ENCODE data around the gene RNF215.

RNF215 gene

DNA sequence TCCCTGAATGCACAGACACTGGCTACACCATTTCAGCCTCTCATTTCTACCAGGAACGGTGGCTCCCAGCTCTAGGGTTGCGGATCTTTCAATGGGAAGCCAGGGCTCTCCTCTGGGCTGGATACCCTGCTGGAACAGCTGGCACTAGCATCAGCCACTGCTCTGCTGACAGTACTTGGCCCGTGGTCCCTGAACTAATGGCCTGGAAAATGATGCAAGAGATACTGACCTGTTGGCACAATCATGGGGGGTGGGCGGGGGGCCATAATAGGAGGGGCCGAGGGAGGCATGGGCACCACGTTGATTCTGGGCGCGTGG lies 49.8 kb downstream of the RNF215 start:
- in situ Hi-C loops (cut with HindIII; ENCODE audit: low pct_unique_long_range_greater_than_20kb, low sequenced_read_pairs), result no loop called here
- DNase-seq (ENCODE audit: low read depth in 1 of 2, low spot score in 1 of 2), result no peak
- TF ChIP-seq JUND (IDR thresholded peaks at IDR 0.05; ENCODE audit: low read depth), result no peak

DNA sequence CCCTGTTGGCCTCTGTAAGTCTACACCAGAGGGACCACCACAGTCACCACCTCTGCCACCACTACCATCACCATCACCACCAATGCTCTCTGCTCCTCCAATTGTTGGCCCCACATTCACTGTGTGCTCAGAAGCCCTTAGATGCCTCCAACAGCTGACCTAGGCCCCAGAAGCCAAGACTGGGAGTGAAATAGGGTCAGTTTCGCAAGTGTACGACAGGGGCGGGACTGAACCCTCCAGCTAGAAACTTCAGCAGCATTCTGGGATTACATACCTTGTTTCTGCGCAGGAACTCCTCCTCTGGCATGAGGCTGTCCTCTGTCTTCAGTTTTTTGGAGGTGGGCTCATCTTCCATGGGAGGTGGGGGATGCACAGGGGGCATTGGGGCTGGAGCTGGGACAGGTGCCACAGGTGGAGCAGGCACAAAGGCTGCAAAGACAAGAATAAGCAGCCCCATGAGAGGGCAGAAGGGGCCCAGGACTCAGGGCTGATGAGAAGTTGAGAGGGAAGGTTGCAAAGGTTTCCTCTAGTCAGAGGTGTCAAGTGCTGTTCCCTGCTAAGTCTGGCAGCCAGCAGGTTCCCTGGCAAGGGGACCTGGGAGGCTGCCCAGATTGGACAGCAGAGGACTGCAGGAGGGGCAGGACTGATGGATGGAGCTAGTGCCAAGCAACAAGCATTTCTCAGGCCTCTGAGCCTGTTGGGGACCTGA lies 50.3 kb downstream of the RNF215 start:
- TF ChIP-seq JUND (IDR thresholded peaks at IDR 0.05; ENCODE audit: low read depth), result no peak
- in situ Hi-C loops (cut with HindIII; ENCODE audit: low pct_unique_long_range_greater_than_20kb, low sequenced_read_pairs), result no loop called here
- no peak for DNase-seq (ENCODE audit: low read depth in 1 of 2, low spot score in 1 of 2)

GRCh38 chr22:30335236-30335635 lies 52.0 kb downstream of the RNF215 start:
- no peak for TF ChIP-seq JUND (IDR thresholded peaks at IDR 0.05; ENCODE audit: low read depth)
- DNase-seq (ENCODE audit: low read depth in 1 of 2, low spot score in 1 of 2), result no peak
- in situ Hi-C loops (cut with HindIII; ENCODE audit: low pct_unique_long_range_greater_than_20kb, low sequenced_read_pairs), result no loop called here

- DNase-seq (ENCODE audit: low read depth in 1 of 2, low spot score in 1 of 2), result no peak
- no peak for TF ChIP-seq JUND (IDR thresholded peaks at IDR 0.05; ENCODE audit: low read depth)
- in situ Hi-C loops (cut with HindIII; ENCODE audit: low pct_unique_long_range_greater_than_20kb, low sequenced_read_pairs), result no loop called here
These were observed 52.6 kb downstream of the RNF215 start for GRCh38 chr22:30334646-30335045.

- no peak for DNase-seq (ENCODE audit: low read depth in 1 of 2, low spot score in 1 of 2)
- TF ChIP-seq JUND (IDR thresholded peaks at IDR 0.05; ENCODE audit: low read depth), result no peak
- in situ Hi-C loops (cut with HindIII; ENCODE audit: low pct_unique_long_range_greater_than_20kb, low sequenced_read_pairs), result no loop called here
These were observed 53.5 kb downstream of the RNF215 start for GRCh38 chr22:30333707-30334087.

DNA sequence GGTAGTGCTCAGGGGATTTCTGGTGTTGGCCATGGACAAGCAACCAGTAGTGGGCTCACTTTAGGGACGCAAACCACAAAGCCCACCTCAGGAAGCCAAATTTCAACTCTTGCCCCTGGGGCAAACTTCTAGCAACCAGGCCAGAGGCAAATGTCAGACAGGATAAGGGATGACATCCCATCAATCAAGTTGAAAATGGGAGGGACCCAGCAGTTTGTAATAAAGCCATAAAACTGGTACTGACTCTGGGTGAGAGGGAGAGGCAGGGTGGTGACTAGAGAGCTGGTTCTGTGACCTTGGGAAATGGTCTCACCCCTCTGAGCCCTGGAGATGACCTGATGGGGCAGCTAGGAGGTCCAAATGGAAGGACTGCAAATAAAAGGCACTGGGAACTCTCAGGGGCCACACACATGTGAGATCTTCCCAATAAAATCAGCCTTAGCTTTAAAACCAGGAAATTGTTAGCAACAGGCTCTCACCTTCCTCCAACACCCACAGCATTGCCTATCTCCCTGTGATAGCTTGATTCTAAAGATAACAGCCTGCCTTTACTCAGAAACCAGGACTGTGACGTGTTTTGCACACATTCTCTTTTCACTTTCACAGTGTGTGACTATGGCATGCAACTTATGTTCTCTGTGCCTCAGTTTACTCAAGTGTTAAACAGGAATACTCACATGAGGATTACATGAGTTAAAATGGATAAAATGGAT lies 54.1 kb downstream of the RNF215 start:
- in situ Hi-C loops (cut with HindIII; ENCODE audit: low pct_unique_long_range_greater_than_20kb, low sequenced_read_pairs), result no loop called here
- no peak for TF ChIP-seq JUND (IDR thresholded peaks at IDR 0.05; ENCODE audit: low read depth)
- DNase-seq (ENCODE audit: low read depth in 1 of 2, low spot score in 1 of 2), result no peak

- TF ChIP-seq JUND (IDR thresholded peaks at IDR 0.05; ENCODE audit: low read depth), result no peak
- in situ Hi-C loops (cut with HindIII; ENCODE audit: low pct_unique_long_range_greater_than_20kb, low sequenced_read_pairs), result no loop called here
- DNase-seq (ENCODE audit: low read depth in 1 of 2, low spot score in 1 of 2), result no peak
These were observed 54.7 kb downstream of the RNF215 start for GRCh38 chr22:30332551-30332950.

Data from T47D (cell line).